OCI-LY1 (cell line): Measurements from ENCODE around the gene ADAMTS3.

Source experiments
- H2AFZ ChIP-seq: fragments of 200-600 bp; sonication (generic), shearing (Covaris generic); 2 replicates; pipeline ENCODE4 v1.6.0; 2014; ENCODE audit warnings: antibody characterized with exemption, mild to moderate bottlenecking, low read length
- H3F3A ChIP-seq: fragments of 200-600 bp; sonication (generic), shearing (Covaris generic); 2 replicates; pipeline ENCODE4 v1.6.0; 2014; ENCODE audit warnings: mild to moderate bottlenecking, antibody characterized with exemption, low read length, moderate library complexity; ENCODE audit not compliant: insufficient read depth
- H3K27ac ChIP-seq: fragments of 200-600 bp; sonication (generic); 2 replicates; pipeline ENCODE4 v1.5.1; 2014; ENCODE audit warnings: low read length, mixed run types, mild to moderate bottlenecking, low read depth; ENCODE audit not compliant: poor library complexity, severe bottlenecking
- H3K27me3 ChIP-seq: fragments of 200-600 bp; sonication (generic); 2 replicates; pipeline ENCODE4 v1.6.0; 2014; ENCODE audit warnings: antibody characterized with exemption, mild to moderate bottlenecking, low read length, moderate library complexity; ENCODE audit not compliant: insufficient read depth
- H3K36me3 ChIP-seq: fragments of 200-600 bp; sonication (generic); 2 replicates; pipeline ENCODE4 v1.6.1; 2014; ENCODE audit warnings: mild to moderate bottlenecking, antibody characterized with exemption, low read length, moderate library complexity, mixed read lengths; ENCODE audit not compliant: insufficient read depth
- H3K4me1 ChIP-seq: fragments of 200-600 bp; sonication (generic); 2 replicates; pipeline ENCODE4 v1.5.1; 2014; ENCODE audit warnings: mild to moderate bottlenecking, low read length, moderate library complexity; ENCODE audit not compliant: insufficient read depth, severe bottlenecking
- H3K4me2 ChIP-seq: fragments of 200-600 bp; sonication (generic), shearing (Covaris generic); 2 replicates; pipeline ENCODE4 v1.6.1; 2014; ENCODE audit warnings: low read length
- H3K4me3 ChIP-seq: fragments of 200-600 bp; sonication (generic); 2 replicates; pipeline ENCODE4 v1.5.1; 2014; ENCODE audit warnings: low read length, low read depth, mild to moderate bottlenecking, mixed read lengths; ENCODE audit not compliant: poor library complexity, severe bottlenecking
- H3K79me2 ChIP-seq: fragments of 200-600 bp; shearing (Covaris generic); 2 replicates; pipeline ENCODE4 v1.6.1; 2016; ENCODE audit warnings: mixed run types, low read length, mixed read lengths; ENCODE audit not compliant: insufficient read depth
- H3K9ac ChIP-seq: fragments of 200-600 bp; sonication (generic), shearing (Covaris generic); 2 replicates; pipeline ENCODE4 v1.6.1; 2014; ENCODE audit warnings: mild to moderate bottlenecking, low read length, mixed read lengths
- H3K9me2 ChIP-seq: fragments of 200-600 bp; sonication (generic), shearing (Covaris generic); 2 replicates; pipeline ENCODE4 v1.6.1; 2014; ENCODE audit warnings: low read depth, mild to moderate bottlenecking, low read length, mixed read lengths
- H3K9me3 ChIP-seq: fragments of 200-600 bp; shearing (Covaris generic); 2 replicates; pipeline ENCODE4 v1.6.1; 2014; ENCODE audit warnings: low read length, mixed read lengths
- H4K20me1 ChIP-seq: fragments of 200-600 bp; sonication (generic), shearing (Covaris generic); 2 replicates; pipeline ENCODE4 v1.6.0; 2016; ENCODE audit warnings: mild to moderate bottlenecking, low read length; ENCODE audit not compliant: insufficient read depth
- CTCF ChIP-seq: fragments of 200-600 bp; sonication (generic), shearing (Covaris generic); IDR thresholded peaks from 2 replicates; pipeline ENCODE4 v1.5.1; 2017; ENCODE audit warnings: mild to moderate bottlenecking, antibody characterized with exemption, low read length, moderate library complexity, mixed read lengths
- EZH2 ChIP-seq: fragments of 200-600 bp; sonication (generic), shearing (Covaris generic); IDR thresholded peaks from 2 replicates; pipeline ENCODE4 v1.8.0; 2017; ENCODE audit warnings: borderline replicate concordance, mixed run types, mild to moderate bottlenecking, antibody characterized with exemption, low read length, moderate library complexity, mixed read lengths

ADAMTS3 gene

GRCh38 chr4:72422416-72422815 is 146.6 kb downstream of the ADAMTS3 start:
- Histone ChIP-seq H3K9me3 (no peaks in the 10 kb centered on the region), H3F3A (no peaks in the 10 kb centered on the region), H3K79me2 (no peaks in the 10 kb centered on the region), H3K9ac (no peak overlapping the region), H3K4me3 (no peak overlapping the region), H2AFZ (no peak overlapping the region), H3K4me2 (no peak overlapping the region), H3K9me2 (no peaks in the 10 kb centered on the region), H3K36me3 (no peaks in the 10 kb centered on the region), H4K20me1 (no peaks in the 10 kb centered on the region), H3K4me1 (no peaks in the 10 kb centered on the region), H3K27ac (no peak overlapping the region), H3K27me3 (no peaks in the 10 kb centered on the region)
- no peak for TF ChIP-seq CTCF
- no peak for TF ChIP-seq EZH2

DNA sequence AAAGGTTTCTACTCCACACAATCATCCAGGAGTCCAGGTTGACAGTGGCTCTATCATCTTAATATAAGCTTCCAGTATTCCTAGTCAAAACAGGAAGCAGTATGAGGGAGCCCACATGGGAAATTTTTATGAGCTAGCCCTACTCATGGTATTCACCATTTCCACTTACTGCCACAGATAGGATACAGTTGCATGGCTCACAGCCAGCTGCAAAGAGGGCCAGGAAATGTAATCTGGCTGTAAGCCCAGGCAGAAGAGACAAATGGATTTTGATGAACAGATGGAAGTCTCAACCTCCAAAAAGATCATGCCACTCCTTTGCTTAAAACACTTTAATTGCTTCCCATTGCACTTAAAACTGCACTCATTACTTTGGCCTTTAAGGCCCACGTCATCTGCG is 150.6 kb downstream of the ADAMTS3 start:
- no peaks in the 10 kb centered on the region for H3K9me2 ChIP-seq
- no peaks in the 10 kb centered on the region for H3K27me3 ChIP-seq
- no peaks in the 10 kb centered on the region for H3K79me2 ChIP-seq
- no peaks in the 10 kb centered on the region for H3K4me1 ChIP-seq
- no peaks in the 10 kb centered on the region for H4K20me1 ChIP-seq
- H3K4me2 ChIP-seq, result no peak overlapping the region
- no peaks in the 10 kb centered on the region for H3K9me3 ChIP-seq
- no peak overlapping the region for H3K9ac ChIP-seq
- no peak overlapping the region for H3K27ac ChIP-seq
- H3K4me3 ChIP-seq, result no peak overlapping the region
- no peaks in the 10 kb centered on the region; the same call in 1 of the 2 replicates for H3F3A ChIP-seq
- H2AFZ ChIP-seq, result no peak overlapping the region
- H3K36me3 ChIP-seq, result no peaks in the 10 kb centered on the region
- TF ChIP-seq CTCF, result no peak
- no peak for TF ChIP-seq EZH2

DNA sequence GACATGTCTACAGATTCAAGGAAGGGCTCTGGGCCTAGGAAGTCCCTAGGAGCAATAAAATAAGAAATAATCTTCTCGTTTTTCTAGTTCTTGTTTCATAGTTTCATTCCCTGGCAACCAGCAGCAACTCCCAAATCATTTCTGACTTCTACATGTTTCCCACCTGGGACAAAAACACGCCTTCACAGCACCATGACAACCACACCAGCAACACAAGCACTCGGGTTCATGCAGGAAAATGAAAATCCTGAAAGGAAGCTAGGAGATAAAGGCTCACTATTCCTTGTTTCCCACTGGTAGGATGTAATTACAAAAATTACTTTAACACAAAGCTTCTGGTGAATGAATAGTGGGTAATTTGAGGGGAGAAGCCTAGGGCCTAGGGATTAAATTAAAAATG is 158.9 kb downstream of the ADAMTS3 start:
- H3K36me3 ChIP-seq, result no peaks in the 10 kb centered on the region
- no peaks in the 10 kb centered on the region; the same call in 1 of the 2 replicates for H3F3A ChIP-seq
- no peak overlapping the region for H3K27ac ChIP-seq
- H3K4me3 ChIP-seq, result no peak overlapping the region
- H3K27me3 ChIP-seq, result no peaks in the 10 kb centered on the region
- H3K79me2 ChIP-seq, result no peaks in the 10 kb centered on the region
- H4K20me1 ChIP-seq, result no peaks in the 10 kb centered on the region
- H3K9me2 ChIP-seq, result no peaks in the 10 kb centered on the region
- no peaks in the 10 kb centered on the region for H3K9me3 ChIP-seq
- no peak for TF ChIP-seq CTCF
- no peak for TF ChIP-seq EZH2
- no peak overlapping the region for H3K4me2 ChIP-seq
- no peaks in the 10 kb centered on the region for H3K4me1 ChIP-seq
- H2AFZ ChIP-seq, result no peak overlapping the region
- no peak overlapping the region for H3K9ac ChIP-seq
